SIG-M5 treated with dmso at 0.1 percent for 504 hours (cell line): Measurements from ENCODE around the gene LDLRAD4.
A peak's percentile ranks its signal among the peaks of the same experiment; 100 is the strongest.

ENCODE experiments used
- DNase-seq: peaks from one replicate; lab custom pipeline; 2025; ENCODE audit not compliant: unreplicated experiment; lab: John Stamatoyannopoulos, UW

The LDLRAD4 gene

DNA sequence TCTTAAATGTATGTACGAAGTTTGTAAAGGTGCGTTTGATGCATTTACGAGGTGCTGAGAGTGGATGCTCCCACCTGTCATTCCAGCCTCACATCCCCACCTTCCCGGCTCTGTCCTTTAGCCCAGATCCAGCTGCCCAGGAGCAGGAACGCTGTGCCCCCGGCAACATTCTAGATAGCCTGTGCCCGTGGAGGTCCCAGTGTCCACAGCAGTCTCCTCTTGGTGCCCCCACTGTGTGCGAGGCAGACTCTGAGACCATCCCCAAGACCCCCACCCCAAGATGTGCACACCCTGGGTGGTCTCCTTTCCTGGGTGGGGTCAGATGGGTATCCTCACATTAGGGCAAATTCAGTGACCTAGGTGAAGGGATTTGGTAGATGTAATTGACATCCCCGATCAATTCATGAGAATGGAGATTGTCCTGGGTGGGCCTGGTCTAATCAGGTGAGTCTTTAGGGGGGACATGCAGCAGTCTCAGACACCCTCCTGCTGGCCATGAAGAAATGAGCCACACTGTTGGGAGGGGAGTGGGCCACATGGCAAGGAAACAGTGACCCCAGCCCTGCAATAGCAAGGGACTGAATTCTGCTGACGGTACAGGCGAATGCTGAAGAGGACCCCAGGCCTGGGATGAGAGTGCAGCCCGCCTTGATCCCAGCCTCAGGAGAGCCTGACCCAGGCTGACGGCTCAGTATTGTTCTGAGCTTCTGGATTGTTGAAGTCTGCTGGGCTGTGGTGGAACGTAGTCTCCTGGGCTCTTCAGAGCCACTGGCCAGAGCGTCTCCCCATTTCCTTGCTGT is 304.5 kb downstream of the LDLRAD4 start:
- DNase-seq: no peak

DNA sequence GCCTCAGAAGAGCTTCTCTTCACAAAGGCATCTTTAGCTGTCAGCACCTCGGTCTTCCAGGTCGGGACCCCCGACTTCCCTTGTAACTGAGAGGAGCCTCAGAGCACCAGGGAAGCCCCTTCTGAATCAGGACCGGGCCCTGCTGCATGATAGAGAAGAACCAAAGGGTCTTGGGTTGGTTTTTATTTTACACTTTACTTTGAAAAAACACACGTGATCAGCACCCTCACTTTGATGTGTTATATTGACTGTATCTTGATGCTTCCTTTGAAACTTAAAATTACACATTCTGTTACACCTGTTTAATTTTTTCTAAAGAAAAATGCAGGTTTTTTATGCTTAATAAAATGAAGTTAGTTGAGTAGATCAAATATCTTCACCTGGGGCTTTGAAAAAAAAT is 305.5 kb downstream of the LDLRAD4 start:
- no peak for DNase-seq

DNA sequence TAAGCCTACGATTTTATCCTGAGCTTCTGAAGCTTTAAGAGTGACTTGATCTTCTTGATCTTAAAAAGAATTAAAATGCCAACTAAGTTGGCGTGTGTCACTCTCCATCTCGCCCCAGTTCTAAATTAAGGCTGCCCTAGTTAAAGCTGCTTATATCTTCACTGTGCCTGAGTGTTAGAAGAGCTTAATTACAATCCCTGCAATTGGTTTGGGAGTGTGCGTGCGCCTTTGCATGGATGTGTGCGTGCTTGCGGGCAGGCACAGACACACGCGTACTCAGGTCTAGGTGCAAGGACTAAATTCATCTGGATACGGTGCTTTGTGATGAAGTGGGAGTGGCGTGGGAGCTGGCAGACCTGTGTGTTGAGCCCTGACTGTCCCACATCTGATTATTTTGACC is 306.3 kb downstream of the LDLRAD4 start:
- no peak for DNase-seq

DNA sequence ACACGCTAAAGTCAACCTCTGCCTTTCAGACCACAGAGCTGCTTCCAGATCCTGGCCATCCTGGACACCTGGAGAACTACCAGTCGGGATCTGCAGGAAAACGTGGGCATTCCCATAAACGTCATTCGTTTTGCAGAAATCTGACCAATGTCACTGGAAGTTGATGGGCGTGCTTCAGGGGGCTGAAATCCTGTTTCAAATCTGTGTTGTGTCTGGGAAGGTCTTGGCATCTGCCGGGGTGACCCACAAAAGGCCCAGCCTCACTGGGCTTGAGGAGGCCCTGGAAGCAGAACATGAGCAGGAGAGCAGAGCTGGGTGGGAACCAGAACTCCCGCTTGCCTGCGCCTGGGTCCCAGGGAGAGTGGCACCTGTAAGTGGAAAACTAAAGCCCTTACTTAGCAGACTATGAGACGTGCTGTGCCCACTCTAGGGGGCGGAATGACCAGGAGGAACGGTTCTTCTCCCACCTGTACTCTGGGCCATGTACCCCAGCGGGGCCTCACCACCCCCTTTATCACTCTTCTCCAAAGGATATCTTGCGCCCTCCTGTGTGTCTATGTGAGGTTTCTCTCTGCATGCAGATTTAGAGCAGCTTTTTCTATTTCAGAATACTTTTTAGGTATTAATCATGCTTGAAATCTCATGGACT is 306.9 kb downstream of the LDLRAD4 start:
- DNase-seq: no peak

DNA sequence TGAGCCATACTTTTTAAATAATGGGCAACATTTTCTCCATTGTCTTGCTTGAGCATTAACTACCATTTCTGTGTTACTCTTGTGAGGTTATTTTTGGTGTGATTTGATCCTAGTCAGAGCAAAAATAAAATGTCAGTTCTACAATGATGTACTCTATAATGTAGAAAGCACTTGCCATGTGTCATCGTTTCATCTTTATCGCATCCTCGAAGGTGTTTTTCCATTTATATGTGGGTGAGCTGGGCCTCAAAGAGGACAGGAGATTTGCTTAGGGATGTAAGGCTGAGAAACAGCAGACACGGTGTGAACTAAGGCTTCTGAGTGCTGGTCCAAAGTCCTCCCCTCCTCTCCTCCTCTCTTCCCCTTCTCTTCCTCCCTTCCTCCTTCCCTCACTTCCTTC is 308.0 kb downstream of the LDLRAD4 start:
- DNase-seq: no peak

DNA sequence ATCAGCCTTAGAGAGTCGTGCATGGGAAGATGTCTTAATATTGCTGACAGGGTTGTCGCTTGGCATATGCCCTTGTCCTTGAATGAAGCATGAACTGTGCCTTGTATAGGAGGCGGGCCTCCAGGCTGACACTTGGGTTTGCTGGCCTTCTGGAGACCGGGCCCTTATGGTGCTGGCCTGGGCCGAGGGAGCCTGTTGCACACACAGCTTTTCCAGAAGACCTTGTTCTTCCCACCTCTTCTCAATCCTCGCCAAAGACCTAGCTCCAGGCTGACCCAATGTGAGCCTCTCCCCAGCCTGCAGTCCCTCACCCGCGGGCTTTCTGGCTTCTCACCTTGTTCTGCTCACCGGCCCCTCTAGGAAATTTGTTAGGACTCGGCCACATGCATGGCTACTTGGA is 308.7 kb downstream of the LDLRAD4 start:
- no peak for DNase-seq

DNA sequence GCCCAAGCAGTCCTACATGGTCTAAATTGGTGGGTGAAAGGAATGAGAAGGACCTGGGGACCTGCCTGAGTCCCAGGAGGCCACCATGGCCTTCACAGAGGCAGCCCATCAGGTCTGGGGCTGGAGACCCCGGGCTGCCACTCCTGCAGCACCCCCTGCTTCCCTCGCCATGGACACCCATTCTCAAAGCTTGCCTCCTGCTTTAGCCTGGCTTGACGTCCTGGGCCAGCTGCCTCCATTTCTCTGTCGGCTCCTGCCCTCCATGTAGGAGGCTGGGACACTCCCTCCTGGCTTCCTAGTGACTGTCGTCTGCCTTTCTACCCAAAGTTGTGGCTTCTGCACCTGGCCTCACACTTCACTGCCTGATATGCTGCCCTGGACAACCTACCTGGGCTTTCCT is 309.2 kb downstream of the LDLRAD4 start:
- no peak for DNase-seq

DNA sequence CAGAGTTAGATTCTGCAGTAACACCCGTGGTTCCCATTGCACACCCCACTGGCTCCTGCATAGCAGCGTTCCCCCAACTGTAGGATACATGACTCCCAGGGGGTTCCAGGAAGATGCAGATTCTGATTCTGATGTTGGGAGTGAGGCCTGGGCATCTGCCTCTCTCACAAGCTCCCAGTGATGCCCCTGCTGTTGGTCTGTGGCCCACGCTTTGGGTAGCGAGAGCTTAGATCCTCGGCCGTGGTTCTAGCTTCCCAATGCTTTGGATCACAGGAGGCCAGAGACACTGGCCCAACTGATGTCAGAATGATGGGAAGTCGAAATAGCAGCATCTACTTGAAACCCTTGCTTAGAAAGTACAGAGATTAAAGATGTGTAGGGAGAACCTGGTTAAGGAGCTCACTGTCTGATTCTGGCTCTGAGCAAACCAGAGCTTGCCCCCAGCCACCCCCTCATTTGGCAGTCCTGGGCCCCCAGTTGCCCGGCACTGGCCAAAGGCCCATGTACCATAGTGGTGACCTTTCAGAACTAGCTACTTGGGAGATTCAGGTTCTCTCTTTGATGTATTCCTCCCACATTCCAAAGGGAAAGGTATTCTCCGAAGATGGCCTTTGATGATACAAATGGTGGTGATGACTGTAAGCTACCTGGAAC is 310.3 kb downstream of the LDLRAD4 start:
- DNase-seq: no peak

DNA sequence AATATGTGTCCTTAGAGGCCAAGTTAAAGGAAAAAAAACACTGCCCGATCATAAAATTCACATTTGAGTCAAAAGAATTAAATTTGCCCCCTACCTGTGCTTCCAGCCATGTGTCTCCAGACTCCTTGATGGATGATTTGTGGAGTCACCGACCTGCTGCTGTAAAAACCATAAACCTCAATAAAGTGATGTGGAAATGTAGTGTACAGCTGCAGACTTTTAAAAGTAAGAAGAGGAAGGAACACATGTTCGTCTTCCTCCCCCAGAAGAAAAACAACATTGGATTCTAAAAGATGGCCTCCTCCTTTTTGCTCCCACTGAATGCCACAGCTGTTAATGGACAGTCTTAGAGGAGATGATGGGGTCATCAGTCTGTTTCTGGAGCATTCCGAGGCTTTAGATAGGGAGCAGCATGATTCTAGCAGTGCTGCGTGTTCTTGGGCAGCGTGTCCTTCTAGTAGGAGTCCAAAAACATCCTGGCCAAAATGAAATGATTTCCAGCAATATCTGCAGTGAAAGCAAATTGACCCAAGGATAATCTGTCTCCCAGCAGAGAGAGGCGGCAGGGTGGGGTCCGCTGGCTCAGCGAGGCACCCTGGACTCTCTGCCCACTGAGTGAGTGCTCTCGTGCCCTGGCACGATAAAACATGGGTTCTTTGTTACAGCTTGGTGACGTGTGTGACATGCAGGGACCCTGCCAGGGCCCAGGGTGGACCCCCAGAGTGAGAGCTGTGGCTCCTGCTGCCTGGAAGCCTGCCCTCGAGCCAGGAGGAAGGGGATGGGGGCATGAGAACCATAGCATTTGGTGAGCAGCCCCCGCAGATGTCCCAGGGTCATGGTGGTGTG is 311.7 kb downstream of the LDLRAD4 start:
- no peak for DNase-seq

DNA sequence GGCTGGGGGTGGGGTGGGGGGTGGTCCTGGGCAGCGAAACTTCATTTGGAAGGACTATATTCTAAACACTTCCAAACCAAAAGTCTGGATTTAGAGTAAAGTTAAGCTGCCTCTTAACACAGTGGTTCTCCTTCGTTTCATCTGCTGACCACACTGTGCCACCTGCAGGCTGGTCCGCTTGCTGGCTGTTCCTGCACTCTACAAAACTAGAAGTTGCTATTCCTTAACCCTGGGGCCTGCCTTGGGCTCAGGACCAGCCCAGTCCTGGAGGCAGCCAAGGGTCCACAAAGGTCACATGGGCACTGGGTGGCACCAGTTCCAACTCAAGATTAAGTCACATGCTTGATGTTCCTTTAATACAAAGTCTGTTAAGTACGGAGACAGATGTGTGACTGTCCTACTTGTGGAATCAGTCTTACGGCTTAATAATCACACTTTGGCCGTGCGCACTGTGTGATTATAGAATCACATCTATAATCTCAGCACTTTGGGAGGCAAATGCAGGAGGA is 312.4 kb downstream of the LDLRAD4 start:
- peak; percentile 4 for DNase-seq

DNA sequence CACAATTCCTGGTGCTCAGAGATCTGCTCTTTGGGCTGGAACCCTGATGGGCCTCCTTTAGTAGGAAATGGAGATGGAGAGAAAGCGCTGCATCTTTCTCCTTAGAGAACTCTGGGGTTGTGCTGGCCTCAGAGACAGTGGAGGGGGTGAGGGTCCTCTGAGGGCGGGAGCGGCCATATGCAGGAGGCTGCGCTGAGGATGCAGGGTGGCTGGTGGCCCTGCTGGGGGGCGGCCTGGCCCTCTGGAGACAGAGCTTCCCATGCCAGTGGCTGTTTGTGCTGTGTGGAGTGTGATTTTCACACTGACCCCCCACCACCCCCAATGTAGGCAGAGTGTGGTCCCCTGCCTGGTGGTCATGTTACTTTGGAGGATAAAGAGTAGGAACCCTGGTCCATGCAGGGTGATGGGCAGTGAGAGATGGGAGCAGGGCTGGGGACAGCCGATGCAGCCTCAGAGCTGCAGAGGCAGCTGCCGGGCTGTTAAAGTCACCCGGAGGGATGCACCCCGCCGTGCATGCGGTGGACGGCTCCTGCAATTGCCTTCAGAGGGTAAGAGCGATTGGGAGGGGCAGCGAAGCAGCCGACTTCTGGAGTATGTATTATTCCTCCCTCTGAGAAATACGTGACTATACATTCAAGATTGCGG is 313.2 kb downstream of the LDLRAD4 start:
- no peak for DNase-seq

DNA sequence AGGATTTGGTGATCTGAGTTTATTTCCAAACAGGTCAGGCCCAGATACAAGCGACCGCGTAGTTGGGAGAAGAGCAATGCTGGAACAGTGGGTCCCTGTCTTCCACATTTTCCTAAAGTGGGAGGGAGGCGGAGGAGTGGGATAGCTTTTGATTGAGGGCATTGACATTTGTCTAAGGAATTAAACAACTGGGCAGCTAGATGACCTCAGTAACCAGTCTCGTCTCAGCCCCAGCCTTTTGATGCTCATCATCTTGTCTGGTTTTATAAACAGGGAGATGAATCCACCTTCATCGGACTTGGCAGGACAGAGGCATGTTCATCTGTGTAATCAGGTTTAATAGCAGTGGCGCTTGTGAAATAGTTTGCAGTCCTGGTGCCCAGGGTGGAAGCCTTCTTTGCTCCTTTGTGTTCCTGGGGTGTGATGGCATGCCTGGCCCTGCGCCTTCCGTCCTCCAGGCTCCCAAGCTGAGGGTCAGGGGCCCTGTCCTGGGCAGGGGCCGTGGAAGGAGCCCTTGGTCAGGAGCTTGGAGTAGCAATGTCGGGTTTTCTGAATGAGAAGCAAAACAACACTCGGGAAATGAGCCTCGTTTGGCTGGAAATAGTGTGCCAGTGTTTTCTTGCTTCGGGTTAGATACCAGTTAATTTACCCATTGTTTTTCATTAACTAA is 314.0 kb downstream of the LDLRAD4 start:
- no peak for DNase-seq

DNA sequence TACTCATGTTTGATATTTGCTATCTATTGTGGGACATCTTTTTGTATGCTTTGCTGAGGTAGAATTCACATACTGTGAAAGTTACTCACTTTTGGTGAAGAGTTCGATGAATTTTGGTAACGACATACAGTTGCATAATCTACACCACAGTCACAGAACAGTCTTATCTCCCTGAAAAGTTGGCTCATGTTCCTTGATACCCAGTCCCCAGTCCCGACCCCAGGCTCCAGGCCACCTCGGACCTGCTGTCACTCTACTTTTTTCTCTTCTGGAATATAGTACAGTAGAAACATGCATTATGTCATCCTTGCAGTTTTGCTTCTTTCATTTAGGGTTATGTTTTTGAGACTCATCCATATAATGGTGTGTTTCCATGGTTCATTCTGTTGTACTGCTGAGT is 316.1 kb downstream of the LDLRAD4 start:
- no peak for DNase-seq

DNA sequence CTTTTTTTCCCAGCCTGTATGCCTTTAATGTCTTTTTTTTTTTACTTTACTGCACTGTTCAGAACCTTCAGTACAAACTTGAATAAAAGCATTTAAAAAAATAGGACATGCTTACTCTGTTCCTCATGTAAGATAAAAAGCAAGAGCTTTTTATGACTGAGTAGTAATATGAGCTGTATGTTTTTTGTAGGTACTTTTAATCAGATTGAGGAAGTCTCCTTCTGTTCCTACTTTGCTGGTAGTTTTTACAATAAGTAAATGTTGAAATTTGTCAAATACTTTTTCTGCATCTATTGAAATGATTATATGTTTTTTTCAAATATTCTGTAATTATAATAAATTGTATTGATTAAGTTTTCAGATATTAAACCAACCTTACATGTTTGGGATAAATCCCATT is 318.0 kb downstream of the LDLRAD4 start:
- no peak for DNase-seq

DNA sequence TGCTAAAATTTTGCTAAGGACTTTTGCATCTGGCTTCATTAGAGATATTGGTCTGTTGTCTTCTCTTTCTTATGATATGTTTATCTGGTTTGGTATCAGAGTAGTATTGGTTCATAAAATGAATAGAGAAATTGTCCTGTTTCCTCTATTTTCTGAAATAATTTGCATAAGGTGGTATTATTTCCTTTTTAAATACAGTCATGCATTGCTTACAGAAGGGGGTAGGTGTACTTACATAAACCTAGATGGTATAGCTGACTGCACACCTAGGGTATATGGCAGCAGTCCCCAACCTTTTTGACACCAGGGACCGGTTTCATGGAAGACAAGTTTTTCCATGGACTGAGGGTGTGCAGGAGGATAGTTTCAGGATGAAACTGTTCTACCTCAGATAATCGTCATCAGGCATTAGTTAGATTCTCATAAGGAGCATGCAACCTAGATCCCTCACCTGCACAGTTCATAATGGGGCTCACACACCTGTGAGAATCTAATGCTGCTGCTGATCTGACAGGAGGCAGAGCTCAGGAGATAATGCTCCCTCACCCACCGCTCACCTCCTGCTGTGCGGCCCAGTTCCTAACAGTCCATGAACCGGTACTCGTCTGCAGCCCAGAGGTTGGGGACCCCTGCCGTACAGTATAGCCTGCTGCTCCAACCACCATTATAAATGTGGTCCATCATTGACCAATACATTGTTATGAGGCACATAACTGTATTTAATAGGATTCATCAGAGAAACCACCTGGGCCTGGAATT is 318.6 kb downstream of the LDLRAD4 start:
- DNase-seq: no peak

DNA sequence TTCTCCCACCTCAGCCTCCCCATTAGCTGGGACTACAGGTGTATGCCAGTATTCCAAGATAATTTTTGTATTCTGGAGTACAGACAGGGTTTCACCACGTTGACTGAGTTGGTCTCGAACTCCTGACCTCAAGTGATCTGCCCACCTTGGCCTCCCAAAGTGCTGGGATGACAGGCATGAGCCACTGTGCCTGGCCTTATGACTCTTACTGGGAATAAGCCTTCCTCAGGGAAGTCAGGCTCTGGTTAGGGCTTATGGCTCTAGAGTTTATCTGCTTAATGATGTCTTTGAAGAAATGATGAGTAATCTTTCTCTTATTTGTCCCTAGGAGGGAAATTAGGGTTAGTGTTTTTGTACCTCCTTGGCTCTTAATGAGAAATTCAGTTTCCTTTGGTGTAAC is 320.1 kb downstream of the LDLRAD4 start:
- DNase-seq: no peak

DNA sequence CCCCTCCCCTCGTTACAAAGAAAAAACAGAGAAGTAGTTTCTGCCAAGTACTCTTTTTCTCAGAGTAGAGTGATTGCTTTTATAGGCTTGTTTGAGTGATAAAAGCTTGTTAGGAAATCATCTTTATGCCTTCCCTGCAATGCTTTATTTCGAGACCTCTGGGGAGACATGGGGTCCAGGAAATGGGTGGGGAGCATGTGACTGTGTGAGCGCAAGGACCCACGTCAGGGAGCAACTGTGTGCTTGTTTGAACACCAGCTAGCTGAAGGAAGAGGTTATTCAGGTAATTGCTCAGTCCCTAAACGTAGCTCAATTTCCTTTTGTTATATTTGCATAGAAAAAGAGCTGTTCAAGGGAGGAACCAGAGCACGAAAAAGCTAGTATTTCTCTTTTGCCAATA is 320.5 kb downstream of the LDLRAD4 start:
- DNase-seq: no peak

DNA sequence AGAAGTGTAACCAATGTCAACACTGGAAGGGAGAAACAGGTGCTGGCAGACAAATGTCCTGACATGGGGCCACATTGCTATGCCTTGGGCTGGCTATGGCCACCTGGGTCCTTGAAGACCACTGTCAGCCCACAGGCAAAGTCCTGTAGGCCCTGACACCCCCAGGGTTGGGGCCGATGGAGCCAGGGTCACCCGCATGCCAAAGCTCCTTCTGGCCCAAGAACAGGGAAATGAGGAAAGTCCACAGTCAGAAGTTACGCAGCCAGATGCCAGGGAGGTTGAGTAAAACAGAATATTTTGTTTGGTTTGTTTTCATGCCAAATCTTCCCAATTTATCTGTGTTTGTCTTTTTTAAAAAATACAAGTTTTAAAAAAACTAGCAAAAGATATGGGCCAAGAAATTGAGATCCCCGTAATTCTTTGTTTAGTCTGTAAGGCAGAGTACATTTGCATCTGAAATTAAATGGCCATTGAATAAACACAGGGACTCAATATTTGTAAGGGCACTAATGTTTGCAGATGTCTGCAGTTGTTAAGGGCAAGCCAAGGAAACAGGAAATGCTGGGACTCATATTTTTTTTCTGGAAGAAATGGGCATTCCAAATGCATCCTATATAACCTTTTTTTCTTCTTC is 321.4 kb downstream of the LDLRAD4 start:
- DNase-seq: no peak
